Tongue (tissue), 2 donors: ENCODE results near the gene TRA2B. TPM values are rescaled to one million over a fixed set of nuclear protein-coding genes. Genes with fewer than 3 reads are reported as not detected.

Experiments
- DNase-seq: peaks from one replicate; pipeline ENCODE4 v3.0.0-alpha.2; 2015
- total RNA-seq: library from RNA; depleted of rRNA; stranded (reverse); fragments of >200 nt; gene quantifications from one replicate; pipeline ENCODE4 v1.2.3, GENCODE V29; 2014

Gene TRA2B
- total RNA-seq, result 231 TPM

DNA sequence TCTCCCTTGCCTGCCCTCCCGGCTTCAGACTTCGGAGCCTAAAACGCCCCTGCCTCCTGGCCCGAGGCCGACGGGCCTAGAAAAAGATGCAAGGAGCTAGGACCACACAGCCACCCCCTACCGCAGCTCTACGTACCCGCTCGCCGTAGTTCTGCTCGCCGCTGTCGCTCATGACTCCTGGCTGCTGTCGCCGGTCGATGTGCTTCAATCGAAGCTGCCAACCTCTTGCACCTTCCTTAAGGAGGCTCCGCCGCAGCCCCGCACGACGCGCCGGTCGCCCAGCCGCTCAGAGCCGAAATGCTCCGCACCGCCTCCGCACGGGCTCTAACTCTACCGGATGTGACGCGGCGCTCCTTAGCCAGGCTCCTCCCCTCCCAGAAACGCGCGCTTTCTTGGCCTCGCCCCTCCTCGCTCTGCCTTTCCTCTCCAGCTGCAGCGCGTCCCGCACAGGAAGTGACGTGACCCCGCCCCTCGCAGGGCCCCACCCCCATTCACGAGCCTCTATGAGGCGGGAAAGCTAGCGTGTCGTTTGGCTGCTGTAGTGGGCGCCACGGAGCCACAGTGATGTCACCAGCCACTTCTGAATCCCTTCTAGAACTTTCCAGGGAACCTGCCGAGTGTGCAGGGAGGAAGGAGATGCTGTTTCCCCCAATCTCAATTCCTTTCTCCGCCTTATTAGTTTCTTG lies at the start of gene TRA2B:
Gene TRA2B (minus strand): TSS at position 326 of the 686 bp plus-strand sequence. CDS start 154 bp downstream, at position 172.
- DNase-seq, result peak; percentile 100

DNA sequence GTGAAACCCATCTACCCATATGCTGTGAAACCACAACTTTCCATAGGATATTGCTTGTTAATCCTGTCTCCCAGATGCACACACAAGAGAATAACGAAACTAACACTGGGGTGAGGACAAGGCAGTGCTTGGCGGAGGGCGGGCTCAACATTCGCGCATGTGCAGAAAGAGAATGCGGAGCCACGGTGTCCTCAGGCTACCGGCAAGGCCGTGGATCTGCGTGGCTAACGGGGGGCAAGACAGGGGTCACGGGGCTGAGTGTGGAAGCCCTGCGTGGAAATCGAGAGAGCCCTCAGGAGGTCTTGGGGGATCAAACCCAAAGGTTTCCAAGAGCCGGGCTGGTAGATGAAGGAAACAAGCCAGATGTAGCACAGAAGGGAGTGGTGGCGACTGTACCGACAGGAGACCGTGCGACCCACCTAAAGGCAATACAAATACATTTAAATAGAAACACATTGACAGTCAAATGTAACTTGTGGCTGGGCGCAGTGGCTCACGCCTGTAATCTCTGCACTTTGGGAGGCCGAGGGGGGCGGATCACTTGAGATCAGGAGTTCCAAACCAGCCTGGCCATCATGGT lies 48.5 kb upstream of the TRA2B start:
- no peak for DNase-seq

DNA sequence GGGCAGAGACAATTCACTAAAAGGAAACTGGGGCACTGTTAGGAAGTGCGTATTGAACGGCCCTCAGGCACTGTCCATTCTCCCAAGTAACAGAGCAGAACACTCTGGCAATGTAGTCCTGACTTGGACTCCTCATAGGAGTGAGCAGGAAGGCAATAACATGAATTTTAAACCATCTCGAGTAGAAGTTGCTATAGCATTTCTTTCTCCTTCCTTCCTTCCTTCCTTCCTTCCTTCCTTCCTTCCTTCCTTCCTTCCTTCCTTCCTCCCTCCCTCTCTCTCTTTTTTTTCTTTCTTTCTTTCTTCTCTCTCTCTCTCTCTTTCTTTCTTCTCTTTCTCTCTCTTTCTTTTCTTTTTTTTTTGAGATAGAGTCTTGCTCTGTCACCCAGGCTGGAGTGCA lies 46.4 kb upstream of the TRA2B start:
- DNase-seq, result no peak

DNA sequence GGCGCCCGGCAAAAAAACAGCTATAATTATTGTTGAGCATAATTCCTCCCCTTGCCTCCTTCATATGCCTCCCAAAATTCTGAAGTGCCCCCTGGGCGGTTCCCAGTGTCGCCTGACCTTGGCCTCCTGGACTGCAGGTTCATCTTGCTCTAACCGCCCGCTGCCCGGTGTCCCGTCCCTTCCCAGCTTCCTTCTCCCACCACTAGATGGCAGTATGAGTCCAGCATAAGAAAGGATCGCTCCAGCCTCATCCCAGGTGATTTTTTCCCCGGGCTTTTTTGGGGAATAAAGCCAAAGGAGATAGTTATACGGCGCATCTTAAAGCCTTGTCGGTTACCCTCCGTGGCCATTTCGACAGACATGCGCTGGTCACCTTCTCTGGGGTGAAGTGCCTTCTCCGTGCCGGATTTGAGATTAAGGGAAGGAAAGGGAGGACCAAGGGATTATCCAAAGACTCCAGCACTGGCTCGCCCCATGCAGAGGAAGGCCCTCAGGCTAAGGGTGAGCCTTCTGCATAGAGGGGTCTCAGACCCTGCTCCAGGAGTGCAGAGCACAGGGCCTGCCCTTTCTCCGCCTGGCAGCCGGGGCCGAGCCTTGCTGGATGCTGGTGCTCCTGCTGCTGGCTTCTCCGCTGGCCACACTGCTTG lies 45.8 kb upstream of the TRA2B start:
- DNase-seq, result peak; percentile 91

DNA sequence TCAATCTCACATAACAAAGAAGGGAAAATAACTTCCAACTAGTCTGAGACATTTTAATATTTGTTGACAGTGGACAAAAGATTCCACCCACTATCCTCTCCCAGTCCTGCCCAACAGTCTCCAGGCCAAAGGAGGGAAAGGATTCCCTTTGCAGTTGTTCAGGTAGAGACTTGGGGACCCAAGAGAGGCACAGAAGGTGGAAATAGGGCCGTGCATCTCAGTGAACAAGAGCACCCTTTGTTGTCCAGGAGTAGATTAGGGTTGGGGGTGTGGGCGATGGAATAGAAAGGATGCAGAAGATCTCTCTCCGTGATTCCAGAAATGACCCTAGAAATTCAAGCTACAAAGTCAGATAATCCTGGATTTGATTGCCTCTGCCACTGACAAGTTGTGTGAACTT lies 44.8 kb upstream of the TRA2B start:
- DNase-seq, result no peak

DNA sequence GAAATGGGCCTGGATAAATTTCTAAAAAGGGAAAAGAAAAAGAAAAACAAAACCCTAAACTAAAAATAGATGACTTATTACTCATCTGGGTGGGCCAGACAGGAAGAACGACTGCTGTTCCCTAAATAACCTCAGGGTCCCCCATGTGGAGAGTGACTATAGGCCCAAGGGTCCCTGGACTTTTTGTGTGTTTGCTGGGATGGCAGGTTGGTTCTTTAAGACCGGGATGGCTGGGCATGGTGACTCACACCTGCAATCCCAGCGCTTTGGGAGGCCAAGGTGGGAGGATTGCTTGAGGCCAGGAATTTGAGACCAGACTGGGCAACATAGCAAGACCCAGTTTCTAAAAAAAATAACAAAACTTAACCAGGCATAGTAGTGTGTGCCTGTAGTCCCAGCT lies 43.8 kb upstream of the TRA2B start:
- DNase-seq, result no peak

DNA sequence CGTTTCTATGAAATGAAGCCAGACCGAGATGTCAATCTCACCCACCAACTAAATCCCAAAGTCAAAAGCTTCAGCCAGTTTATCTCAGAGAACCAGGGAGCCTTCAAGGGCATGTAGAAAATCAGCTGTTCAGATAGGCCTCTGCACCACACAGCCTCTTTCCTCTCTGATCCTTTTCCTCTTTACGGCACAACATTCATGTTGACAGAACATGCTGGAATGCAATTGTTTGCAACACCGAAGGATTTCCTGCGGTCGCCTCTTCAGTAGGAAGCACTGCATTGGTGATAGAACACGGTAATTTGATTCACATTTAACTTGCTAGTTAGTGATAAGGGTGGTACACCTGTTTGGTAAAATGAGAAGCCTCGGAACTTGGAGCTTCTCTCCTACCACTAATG lies 41.9 kb upstream of the TRA2B start:
- DNase-seq, result no peak

DNA sequence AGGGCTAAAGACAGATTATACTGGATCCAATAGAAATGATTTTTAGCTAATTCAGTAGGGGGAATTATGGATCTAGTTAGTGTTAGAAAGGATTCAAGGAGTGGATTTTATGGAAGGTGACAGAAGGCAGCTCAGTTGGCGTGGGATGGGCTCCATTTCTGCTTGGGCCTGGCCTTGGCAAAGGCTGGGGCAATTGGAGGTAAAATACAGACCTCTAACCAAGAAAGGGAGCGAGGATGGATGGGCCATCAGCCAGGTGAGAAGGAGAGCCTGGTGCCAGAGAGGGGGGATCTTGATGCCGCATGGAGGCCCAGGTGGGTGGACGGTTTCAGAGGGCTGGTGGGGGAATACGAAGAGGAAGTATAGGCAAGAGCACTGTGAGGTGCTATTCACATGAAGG lies 40.7 kb upstream of the TRA2B start:
- DNase-seq, result no peak

DNA sequence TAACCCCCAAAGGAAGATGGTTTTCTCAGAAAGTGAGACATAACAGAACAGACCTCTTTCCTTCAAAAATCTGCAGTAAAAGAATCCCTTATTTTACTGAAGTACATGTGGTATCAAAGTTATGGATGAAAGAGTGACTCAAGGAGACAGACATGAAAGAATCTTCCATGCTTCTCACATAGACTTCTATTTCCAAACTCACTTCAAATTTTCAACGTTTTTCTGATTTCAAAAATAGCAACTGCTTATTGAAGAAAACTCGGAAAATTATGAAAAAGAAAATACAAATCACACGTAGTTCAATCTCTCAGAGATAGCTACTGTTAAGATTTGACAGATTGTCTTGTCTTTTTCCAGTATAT lies 39.8 kb upstream of the TRA2B start:
- no peak for DNase-seq

DNA sequence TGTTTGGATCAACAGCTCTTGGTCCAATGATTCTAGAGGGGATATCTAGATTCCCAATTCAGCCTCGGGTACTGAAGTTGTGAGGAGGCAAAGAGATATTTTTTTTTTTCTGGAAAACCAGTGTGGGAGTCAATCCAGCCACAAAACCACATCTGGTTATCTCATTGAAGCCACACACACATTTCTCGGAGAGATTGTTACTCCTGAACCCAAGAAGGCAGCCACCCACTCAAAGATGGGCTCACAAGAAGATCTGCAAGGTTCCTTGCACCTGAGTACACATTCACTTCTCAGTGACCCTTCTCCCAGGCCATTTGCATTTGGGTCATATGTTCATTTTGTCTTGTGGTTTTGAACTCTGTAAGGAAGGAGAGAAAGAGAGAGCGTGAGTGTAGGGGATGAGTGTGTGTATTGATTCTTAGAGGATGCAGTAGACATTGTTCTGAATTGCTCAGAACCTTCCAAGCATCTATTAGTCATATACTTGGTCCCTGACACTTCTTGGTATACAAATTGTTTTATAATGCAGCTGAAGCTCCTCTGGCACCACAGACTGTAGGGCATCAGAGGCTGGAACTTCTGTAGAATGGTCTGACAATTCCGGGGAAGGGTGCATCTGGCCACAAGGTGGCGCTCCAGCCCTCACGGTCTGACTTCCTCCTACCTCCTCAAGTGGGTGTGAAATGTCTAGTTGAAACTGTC lies 39.3 kb upstream of the TRA2B start:
- peak; percentile 81 for DNase-seq

DNA sequence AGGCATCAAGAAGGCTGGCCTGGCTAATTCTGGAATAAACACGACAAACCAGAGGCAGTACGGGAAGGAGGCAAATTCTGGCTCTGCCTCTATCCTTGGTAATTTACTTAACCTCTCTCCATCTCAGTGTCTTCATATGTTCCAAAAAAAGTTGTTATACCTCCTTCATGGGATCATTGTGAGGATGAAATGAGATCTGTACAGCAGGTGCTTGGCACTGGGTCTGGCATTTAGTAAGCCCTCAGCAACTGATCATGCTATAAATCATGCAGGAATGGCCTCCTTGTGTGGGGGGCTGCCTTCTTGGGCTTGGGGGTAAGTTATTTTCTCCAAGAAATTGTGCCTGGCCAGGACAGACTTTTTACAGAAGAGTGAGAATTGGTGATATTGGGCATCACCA lies 38.3 kb upstream of the TRA2B start:
- peak; percentile 35 for DNase-seq

DNA sequence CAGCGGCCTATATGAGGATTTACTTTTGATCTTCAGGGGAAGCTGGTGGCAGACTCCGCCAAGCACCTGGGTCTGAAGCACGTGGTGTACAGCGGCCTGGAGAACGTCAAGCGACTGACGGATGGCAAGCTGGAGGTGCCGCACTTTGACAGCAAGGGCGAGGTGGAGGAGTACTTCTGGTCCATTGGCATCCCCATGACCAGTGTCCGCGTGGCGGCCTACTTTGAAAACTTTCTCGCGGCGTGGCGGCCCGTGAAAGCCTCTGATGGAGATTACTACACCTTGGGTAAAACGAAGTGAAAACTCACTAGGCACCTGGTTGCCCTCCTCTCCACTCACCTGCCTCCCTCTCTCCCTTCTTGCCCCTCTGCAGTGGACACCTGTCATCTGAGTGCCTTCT lies 33.8 kb upstream of the TRA2B start:
- no peak for DNase-seq

DNA sequence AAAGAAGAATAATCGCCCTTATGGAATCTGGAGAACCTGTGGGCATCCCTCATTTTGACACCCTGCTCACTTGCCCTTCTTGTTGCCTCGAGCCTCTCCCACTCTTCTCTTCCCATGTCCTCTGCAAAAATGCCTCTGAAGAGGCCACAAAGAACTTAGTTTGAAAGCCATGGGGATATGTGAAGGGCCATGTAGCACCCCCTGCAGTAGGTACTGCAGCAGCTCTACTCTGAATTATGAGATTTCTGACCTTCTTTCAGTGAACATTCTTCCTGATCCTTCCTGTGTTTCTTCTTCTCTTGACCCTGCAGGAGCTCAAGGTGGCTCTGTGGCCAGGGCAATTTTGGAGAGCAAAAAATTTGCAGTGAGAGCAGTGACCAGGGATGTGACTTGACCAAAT lies 30.4 kb upstream of the TRA2B start:
- DNase-seq, result no peak

DNA sequence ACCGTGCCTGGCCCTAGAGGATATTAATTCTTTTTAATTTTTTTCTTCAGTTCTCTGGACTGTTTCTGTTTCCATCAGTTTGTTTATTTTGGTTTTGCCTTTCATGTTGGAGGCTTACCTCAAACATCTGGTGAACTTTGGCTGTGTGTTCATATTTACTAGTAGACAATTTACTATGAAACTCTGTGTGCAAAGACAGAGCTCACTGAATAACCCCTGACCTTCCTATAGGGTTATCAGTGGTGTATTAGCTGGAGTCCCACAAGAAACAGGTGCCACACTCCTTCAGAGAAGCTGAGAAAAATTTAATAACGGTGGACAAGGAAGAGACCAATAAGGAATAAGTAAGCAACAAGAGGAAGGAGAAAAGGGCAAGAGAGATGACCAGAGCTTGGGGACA lies 28.8 kb upstream of the TRA2B start:
- no peak for DNase-seq

DNA sequence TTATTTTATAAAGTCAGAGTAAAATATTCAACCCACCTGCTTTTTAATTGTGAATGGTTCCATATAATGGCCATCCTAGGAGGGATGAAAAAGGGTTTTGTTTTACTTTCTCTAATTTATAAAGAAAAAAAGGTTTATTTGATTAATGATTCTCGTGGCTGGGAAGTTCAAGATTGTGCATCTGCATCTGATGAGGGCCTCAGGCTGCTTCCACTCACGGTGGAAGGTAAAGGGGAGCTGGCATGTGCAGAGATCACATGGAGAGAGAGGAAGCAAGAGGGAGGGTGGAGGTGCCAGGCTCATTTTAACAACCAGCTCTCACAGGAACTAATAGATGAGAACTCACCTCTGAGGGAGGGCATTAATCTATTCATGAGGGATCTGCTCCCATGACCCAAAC lies 27.7 kb upstream of the TRA2B start:
- DNase-seq, result no peak

DNA sequence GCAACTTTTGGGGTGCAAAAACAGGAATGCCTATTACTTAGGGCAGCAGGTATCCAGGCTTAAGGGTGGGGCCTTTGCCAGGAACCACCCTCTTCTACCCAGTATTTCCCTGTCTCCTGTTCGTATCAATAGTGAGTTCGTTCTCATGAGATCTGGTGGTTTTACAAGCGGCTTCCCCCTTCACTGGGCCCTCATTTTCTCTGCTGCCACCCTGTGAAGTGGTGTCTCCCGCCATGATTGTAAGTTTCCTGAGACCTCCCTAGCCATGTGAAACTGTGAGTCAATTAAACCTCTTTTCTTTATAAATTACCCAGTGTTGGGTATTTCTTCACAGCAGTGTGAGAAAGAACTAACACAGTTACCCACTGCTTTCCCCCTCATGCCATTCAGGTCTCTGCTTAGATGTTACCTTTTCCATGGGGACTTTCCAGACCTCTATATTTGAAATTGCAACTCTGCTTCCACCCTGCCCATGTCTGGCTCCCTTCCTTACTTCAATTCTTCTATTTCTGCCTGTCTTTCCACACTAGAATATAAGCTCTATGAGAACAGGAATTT lies 23.9 kb upstream of the TRA2B start:
- DNase-seq, result no peak

DNA sequence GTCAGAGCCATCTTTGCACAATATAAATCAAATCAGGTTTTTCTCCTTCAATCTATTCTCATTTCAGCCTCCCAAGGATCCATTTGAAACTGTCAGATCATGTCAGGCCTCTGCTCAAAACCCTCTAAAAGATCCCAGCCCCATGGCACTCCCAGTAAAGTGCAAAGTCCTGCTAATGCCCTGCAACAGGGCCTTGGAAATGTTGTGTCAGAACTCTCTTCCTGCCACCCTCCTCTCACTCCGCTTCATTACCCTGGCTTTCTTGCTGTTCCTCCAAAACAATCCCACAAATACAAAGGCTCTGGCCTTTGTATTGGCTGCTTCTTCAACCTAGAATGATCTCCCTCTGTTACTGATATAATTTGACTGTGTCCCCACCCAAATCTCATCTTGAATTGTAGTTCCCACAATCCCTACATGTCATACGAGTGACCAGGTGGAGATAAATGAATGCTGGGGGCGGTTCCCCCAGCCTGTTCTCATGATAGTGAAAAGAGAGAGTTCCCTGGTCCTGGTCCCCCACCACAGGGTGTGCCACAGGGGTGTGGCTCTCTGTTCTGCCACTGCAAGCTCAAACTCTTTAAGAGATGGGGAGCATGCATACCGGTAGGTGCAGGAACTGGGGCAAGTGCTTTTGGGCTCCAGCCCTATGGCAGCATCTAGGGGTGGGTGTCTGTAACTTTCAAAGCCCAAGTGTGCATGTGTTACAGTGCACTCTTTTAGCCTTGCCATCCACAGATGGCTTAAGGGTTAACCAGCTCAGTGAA lies 22.9 kb upstream of the TRA2B start:
- DNase-seq, result no peak

DNA sequence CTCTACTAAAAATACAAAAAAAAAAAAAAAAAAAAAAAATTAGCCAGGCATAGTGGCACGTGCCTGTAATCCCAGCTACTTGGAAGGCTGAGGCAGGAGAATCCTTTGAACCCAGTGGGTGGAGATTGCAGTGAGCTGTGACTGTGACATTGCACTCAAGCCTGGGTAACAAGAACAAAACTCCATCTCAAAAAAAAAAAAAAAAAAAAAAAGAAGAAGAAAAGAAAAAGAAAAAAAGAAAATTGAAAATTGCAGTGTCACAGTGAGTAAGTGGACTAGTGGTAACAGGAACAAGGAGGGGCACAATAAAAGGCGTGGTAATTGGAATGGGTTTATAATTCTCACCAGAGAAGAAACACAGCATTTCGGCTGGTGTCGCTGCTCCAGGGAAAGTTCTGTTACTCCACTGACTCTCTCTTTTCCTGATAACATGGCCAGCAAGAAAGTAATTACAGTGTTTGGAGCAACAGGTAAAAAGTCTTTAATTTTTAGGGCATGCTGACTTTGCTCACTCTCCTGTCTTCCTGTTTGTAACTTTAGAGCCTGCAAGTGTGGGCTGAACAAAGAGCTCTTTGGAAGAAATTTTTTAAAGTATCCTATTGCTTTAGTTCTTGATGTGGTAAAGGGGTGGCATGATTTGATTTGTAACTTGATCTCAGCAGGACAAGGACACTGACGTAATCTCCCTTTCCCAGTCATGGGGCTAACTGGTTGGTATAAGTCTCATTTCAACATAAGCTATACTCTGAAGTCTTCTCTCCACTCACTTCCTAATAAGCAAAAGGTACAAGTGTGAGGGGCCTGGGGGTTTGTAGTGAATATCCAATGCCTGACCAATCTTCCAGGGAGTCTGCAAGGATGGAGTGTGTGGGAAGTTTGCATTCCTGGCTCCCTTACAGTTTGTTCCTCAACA lies 22.1 kb upstream of the TRA2B start:
- DNase-seq, result peak; percentile 26

DNA sequence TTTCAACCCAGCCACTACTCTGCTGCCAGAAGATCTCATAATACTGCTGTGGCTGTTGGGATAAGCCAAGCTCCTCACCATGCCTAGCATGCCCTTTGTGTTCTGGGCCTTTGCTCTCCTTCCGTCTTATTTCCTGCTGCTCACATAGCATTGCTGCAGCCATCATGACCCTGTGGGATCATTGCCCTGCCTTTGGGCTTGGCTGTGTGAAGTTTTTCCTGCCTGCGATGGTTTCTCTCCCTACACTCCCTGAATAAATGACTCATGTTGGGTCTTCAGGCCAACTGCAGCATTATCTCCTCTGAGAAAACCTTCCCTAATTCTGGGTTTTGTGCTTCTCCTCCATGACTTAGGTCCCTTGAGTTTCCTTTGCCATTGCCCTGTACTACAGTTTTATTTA lies 20.8 kb upstream of the TRA2B start:
- DNase-seq, result no peak

DNA sequence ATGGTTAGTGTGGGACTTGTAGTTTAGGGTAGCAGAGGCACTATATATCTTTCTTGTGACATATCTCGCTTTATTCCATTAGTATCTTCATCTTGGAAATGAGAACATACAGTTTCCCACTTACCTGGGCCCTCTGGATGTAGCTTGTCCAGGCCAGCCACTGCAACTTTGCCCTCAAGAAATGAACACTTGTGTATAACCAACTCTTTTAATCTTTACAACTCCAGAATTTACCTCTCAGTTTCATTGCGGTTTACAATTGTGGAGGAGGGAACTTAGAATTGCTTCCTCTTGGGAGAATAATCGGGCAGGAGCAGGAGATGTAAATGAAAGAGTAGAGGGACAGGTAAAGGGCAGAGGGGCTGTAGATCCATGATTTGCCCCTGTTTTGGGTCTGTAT lies 18.4 kb upstream of the TRA2B start:
- DNase-seq, result no peak

DNA sequence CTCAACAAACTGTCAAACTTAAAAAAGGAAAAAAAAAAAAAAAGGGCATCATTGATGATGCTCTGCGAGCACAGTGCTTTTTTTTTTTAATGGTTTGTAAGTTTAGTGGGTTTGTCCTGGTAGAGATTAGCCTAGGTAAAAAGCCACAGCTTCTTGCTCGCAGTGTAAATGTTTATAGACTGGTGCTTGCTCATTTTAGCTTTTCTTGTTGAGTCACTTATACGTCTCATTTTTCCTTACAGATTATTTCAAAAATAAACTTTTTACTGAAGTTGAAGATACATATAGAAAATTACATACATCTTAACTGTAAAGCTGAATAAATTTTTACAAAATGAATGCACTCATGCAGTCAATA lies 16.5 kb upstream of the TRA2B start:
- no peak for DNase-seq
